ENCODE results near the gene CACNG4. TPM values are rescaled to one million over a fixed set of nuclear protein-coding genes. Genes with fewer than 3 reads are reported as not detected.

Gene CACNG4
- polyA plus RNA-seq, 2 of the 4 experiments (the other 2 are of a cell fraction) = 6.2 to 10.2 TPM

DNA sequence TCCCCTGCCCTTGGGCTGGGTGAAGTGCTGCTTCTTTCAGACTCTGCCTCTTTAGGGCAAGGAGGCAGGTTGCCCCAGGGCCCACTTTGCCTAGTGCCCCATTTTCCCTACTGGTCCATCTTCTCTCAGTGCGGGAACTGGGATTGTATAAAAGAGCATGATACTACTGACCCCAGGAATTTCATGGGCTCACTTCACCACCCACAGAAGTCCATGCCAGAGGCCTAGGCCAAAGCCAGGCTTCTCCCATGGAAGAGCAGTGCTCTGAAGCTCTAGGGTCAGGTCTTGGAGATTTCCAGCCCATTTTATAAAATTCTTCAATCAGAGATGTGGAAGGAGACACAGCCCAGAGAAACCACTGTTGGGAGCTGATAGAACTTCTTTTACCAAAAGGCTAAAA lies 85.6 kb downstream of the CACNG4 start:
- ATAC-seq (no peak), FAIRE-seq (no peak), DNase-seq (ENCODE audit: low read depth in 1 of 2, low spot score in 1 of 2) (no peak)
- POLR2A ChIA-PET = no interaction called here
- no peak overlapping the region for H3K4me3 ChIP-seq
- WGBS (ENCODE audit: missing lambda C conversion rate) = 92% methylated on average over 1 of the region's 1 CpG
- TF ChIP-seq, protein P1, sequence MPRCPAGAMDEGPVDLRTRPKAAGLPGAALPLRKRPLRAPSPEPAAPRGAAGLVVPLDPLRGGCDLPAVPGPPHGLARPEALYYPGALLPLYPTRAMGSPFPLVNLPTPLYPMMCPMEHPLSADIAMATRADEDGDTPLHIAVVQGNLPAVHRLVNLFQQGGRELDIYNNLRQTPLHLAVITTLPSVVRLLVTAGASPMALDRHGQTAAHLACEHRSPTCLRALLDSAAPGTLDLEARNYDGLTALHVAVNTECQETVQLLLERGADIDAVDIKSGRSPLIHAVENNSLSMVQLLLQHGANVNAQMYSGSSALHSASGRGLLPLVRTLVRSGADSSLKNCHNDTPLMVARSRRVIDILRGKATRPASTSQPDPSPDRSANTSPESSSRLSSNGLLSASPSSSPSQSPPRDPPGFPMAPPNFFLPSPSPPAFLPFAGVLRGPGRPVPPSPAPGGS (IDR thresholded peaks at IDR 0.05) = no peak
- no peak for TF ChIP-seq PHF8 (IDR thresholded peaks at IDR 0.05; ENCODE audit: borderline replicate concordance, low read depth)
- TF ChIP-seq BHLHE40 (IDR thresholded peaks at IDR 0.05; ENCODE audit: low read depth, low read length) = no peak
- no peak for TF ChIP-seq NR3C1 (IDR thresholded peaks at IDR 0.05)
- TF ChIP-seq NFE2L2 (conservative IDR thresholded peaks at IDR 0.05; ENCODE audit: low read length) = no peak
- no peak for TF ChIP-seq POLR2AphosphoS2 (conservative IDR thresholded peaks at IDR 0.05; ENCODE audit: low read length)
- TF ChIP-seq TFCP2L1 (CRISPR knock-in tag; IDR thresholded peaks at IDR 0.05) = no peak
- TF ChIP-seq CBX2 (IDR thresholded peaks at IDR 0.05; ENCODE audit: borderline replicate concordance, low read depth) = no peak
- TF ChIP-seq, protein P2, sequence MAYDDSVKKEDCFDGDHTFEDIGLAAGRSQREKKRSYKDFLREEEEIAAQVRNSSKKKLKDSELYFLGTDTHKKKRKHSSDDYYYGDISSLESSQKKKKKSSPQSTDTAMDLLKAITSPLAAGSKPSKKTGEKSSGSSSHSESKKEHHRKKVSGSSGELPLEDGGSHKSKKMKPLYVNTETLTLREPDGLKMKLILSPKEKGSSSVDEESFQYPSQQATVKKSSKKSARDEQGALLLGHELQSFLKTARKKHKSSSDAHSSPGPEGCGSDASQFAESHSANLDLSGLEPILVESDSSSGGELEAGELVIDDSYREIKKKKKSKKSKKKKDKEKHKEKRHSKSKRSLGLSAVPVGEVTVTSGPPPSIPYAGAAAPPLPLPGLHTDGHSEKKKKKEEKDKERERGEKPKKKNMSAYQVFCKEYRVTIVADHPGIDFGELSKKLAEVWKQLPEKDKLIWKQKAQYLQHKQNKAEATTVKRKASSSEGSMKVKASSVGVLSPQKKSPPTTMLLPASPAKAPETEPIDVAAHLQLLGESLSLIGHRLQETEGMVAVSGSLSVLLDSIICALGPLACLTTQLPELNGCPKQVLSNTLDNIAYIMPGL (CRISPR knock-in tag; IDR thresholded peaks at IDR 0.05; ENCODE audit: borderline replicate concordance) = no peak
- no peak for TF ChIP-seq RFX5 (IDR thresholded peaks at IDR 0.05)
- TF ChIP-seq, protein P3, sequence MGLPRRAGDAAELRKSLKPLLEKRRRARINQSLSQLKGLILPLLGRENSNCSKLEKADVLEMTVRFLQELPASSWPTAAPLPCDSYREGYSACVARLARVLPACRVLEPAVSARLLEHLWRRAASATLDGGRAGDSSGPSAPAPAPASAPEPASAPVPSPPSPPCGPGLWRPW (IDR thresholded peaks at IDR 0.05) = no peak
- TF ChIP-seq, protein P4, sequence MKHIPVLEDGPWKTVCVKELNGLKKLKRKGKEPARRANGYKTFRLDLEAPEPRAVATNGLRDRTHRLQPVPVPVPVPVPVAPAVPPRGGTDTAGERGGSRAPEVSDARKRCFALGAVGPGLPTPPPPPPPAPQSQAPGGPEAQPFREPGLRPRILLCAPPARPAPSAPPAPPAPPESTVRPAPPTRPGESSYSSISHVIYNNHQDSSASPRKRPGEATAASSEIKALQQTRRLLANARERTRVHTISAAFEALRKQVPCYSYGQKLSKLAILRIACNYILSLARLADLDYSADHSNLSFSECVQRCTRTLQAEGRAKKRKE (CRISPR knock-in tag; IDR thresholded peaks at IDR 0.05; ENCODE audit: low read depth) = no peak
- TF ChIP-seq EP300 (IDR thresholded peaks at IDR 0.05) = no peak
- TF ChIP-seq MAFK (IDR thresholded peaks at IDR 0.05; ENCODE audit: partially characterized antibody) = no peak
- TF ChIP-seq, protein P5, sequence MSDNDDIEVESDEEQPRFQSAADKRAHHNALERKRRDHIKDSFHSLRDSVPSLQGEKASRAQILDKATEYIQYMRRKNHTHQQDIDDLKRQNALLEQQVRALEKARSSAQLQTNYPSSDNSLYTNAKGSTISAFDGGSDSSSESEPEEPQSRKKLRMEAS (IDR thresholded peaks at IDR 0.05) = no peak
- TF ChIP-seq TP53 (CRISPR knock-in tag; IDR thresholded peaks at IDR 0.05) = no peak
- no peak for TF ChIP-seq FOSL2 (IDR thresholded peaks at IDR 0.05)
- no peak for TF ChIP-seq FOSL2 (CRISPR knock-in tag; IDR thresholded peaks at IDR 0.05)
- no peak for TF ChIP-seq RAD21 (conservative IDR thresholded peaks at IDR 0.05 in 1 of 2, IDR thresholded peaks at IDR 0.05 in 1 of 2)
- no peak for TF ChIP-seq CHD4 (IDR thresholded peaks at IDR 0.05; ENCODE audit: borderline replicate concordance)
- no peak for TF ChIP-seq RARB (CRISPR knock-in tag; IDR thresholded peaks at IDR 0.05)
- CTCF ChIA-PET = interaction anchor here (0.6 to 1.1 kb wide), 2 partner anchors 21 to 293 kb away, joined by 3 read pairs; no protein-coding TSS in a partner anchor
- H3K27ac ChIP-seq = no peak overlapping the region
- H3K9me3 ChIP-seq = peaks cover 29% of the 10 kb centered on the region
- H3K4me1 ChIP-seq = no peaks in the 10 kb centered on the region
- H3K4me2 ChIP-seq = no peak overlapping the region

DNA sequence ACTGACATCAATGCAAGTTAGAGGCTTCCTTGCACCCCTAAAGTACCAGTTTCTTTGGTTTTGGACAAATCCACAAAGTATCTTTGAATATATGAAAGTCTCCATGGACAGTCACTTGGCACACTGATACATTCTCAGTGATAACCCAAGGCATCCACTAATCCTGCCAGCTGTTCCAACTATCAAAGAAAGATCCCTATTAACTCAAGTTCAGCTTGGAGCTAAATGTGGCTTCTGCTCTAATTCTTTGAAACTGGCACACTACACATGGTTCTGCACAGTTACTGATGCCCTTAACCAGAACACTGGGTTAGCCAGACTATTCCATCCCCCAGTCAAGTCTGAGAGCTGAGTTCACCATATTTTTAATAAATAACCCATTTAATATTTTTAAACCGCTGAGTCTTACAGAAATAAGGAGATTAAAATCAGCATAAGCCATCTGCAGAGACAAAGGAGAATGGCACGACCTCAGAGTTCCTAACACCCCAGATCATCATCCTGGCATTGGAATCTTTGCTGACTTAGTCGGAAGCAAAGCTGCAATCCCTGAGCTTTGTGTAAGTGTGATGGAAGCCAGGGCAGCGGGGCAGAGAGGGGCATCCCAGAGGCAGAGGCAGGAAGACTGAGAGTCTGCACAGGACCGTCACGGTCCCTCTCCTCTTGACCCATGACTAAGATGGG lies 86.1 kb downstream of the CACNG4 start:
- DNase-seq (ENCODE audit: low read depth in 1 of 2, low spot score in 1 of 2) = no peak
- Histone ChIP-seq H3K4me2 (no peak overlapping the region), H3K27ac (no peak overlapping the region), H3K4me3 (no peak overlapping the region), H3K9me3 (peaks cover 29% of the 10 kb centered on the region), H3K4me1 (no peaks in the 10 kb centered on the region)
- CTCF ChIA-PET = interaction anchor here (0.6 to 1.1 kb wide), 2 partner anchors 20 to 293 kb away, joined by 3 read pairs; no protein-coding TSS in a partner anchor
- WGBS (ENCODE audit: missing lambda C conversion rate) = 45% methylated on average over 6 of the region's 6 CpGs
- no peak for ATAC-seq
- POLR2A ChIA-PET = no interaction called here
- no peak for FAIRE-seq
- TF ChIP-seq JUN (IDR thresholded peaks at IDR 0.05) (no peak), CBX2 (IDR thresholded peaks at IDR 0.05; ENCODE audit: borderline replicate concordance, low read depth) (no peak), RARB (CRISPR knock-in tag; IDR thresholded peaks at IDR 0.05) (no peak), EHF (CRISPR knock-in tag; IDR thresholded peaks at IDR 0.05) (no peak), EP300 (IDR thresholded peaks at IDR 0.05) (no peak), FOSL2 (IDR thresholded peaks at IDR 0.05) (no peak), FOSL2 (CRISPR knock-in tag; IDR thresholded peaks at IDR 0.05) (no peak), CHD4 (IDR thresholded peaks at IDR 0.05; ENCODE audit: borderline replicate concordance) (no peak), SREBF2 (IDR thresholded peaks at IDR 0.05) (no peak)
- TF ChIP-seq, protein P4 (CRISPR knock-in tag; IDR thresholded peaks at IDR 0.05; ENCODE audit: low read depth) = no peak
- TF ChIP-seq, protein P1 (IDR thresholded peaks at IDR 0.05) = no peak
- TF ChIP-seq, protein P5 (IDR thresholded peaks at IDR 0.05) = no peak
- TF ChIP-seq, protein P6, sequence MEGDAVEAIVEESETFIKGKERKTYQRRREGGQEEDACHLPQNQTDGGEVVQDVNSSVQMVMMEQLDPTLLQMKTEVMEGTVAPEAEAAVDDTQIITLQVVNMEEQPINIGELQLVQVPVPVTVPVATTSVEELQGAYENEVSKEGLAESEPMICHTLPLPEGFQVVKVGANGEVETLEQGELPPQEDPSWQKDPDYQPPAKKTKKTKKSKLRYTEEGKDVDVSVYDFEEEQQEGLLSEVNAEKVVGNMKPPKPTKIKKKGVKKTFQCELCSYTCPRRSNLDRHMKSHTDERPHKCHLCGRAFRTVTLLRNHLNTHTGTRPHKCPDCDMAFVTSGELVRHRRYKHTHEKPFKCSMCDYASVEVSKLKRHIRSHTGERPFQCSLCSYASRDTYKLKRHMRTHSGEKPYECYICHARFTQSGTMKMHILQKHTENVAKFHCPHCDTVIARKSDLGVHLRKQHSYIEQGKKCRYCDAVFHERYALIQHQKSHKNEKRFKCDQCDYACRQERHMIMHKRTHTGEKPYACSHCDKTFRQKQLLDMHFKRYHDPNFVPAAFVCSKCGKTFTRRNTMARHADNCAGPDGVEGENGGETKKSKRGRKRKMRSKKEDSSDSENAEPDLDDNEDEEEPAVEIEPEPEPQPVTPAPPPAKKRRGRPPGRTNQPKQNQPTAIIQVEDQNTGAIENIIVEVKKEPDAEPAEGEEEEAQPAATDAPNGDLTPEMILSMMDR (IDR thresholded peaks at IDR 0.05) = no peak
- TF ChIP-seq, protein P7, sequence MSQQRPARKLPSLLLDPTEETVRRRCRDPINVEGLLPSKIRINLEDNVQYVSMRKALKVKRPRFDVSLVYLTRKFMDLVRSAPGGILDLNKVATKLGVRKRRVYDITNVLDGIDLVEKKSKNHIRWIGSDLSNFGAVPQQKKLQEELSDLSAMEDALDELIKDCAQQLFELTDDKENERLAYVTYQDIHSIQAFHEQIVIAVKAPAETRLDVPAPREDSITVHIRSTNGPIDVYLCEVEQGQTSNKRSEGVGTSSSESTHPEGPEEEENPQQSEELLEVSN (IDR thresholded peaks at IDR 0.05; ENCODE audit: borderline replicate concordance, low read depth) = no peak

Data from A549 (cell line).